ENCODE results near the gene DLGAP3. TPM values are rescaled to one million over a fixed set of nuclear protein-coding genes. Genes with fewer than 3 reads are reported as not detected.

The DLGAP3 gene
- total and polyA plus RNA-seq, 4 donors = 0.10 to 0.89 (median 0.22) TPM

- DNase-seq (peak; percentile 82 to 89 (median 85)), ATAC-seq (ENCODE audit: insufficient read depth, low FRiP score) (peak; percentile 99)
- WGBS, 2 donors = 29 to 33% methylated on average over 6 of the region's 6 CpGs
- Histone ChIP-seq H3K9me3 (ENCODE audit: control insufficient read depth in 4 of 4, insufficient read depth in 3 of 4, low read length in 3 of 4) (no peaks in the 10 kb centered on the region), H3K9ac (ENCODE audit: insufficient read depth in 1 of 2, low read length in 2 of 2) (no peak overlapping the region), H3K27ac (ENCODE audit: low read depth in 1 of 2, low read length in 1 of 2) (no peak overlapping the region), H3K36me3 (ENCODE audit: control insufficient read depth in 4 of 4, insufficient read depth in 4 of 4, low read length in 4 of 4) (peaks cover 8 to 18% (median 14%) of the 10 kb centered on the region in 4 donors), H3K4me3 (no peak overlapping the region), H3K27me3 (ENCODE audit: control insufficient read depth in 3 of 3, insufficient read depth in 3 of 3, low read length in 2 of 3) (no peaks in the 10 kb centered on the region), H3K4me1 (ENCODE audit: control insufficient read depth in 5 of 5, insufficient read depth in 5 of 5, low read length in 5 of 5) (peaks cover 0 to 16% (median 0%) of the 10 kb centered on the region in 5 donors)
- TF ChIP-seq, protein P1, sequence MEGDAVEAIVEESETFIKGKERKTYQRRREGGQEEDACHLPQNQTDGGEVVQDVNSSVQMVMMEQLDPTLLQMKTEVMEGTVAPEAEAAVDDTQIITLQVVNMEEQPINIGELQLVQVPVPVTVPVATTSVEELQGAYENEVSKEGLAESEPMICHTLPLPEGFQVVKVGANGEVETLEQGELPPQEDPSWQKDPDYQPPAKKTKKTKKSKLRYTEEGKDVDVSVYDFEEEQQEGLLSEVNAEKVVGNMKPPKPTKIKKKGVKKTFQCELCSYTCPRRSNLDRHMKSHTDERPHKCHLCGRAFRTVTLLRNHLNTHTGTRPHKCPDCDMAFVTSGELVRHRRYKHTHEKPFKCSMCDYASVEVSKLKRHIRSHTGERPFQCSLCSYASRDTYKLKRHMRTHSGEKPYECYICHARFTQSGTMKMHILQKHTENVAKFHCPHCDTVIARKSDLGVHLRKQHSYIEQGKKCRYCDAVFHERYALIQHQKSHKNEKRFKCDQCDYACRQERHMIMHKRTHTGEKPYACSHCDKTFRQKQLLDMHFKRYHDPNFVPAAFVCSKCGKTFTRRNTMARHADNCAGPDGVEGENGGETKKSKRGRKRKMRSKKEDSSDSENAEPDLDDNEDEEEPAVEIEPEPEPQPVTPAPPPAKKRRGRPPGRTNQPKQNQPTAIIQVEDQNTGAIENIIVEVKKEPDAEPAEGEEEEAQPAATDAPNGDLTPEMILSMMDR (IDR thresholded peaks at IDR 0.05; ENCODE audit: control extremely low read depth, extremely low read depth) = peak; percentile 94
Measured at GRCh38 chr1:34852677-34853217, 76.7 kb downstream of the DLGAP3 start.

- peak overlapping the region in 1 of 2 donors; percentile 13 for H3K27ac ChIP-seq (ENCODE audit: low read depth in 1 of 2, low read length in 1 of 2)
- peak in 2 of 3 donors; percentile 25 to 32 for DNase-seq
Measured at GRCh38 chr1:34851431-34852105, 77.9 kb downstream of the DLGAP3 start.

GRCh38 chr1:34850382-34850781 lies 79.1 kb downstream of the DLGAP3 start:
- TF ChIP-seq, protein P1 (IDR thresholded peaks at IDR 0.05; ENCODE audit: control extremely low read depth, extremely low read depth) = no peak
- no peak for ATAC-seq (ENCODE audit: insufficient read depth, low FRiP score)
- Histone ChIP-seq H3K36me3 (ENCODE audit: control insufficient read depth in 4 of 4, insufficient read depth in 4 of 4, low read length in 4 of 4) (peaks cover 8 to 17% (median 12%) of the 10 kb centered on the region in 4 donors), H3K27me3 (ENCODE audit: control insufficient read depth in 3 of 3, insufficient read depth in 3 of 3, low read length in 2 of 3) (no peaks in the 10 kb centered on the region), H3K4me3 (no peak overlapping the region), H3K27ac (ENCODE audit: low read depth in 1 of 2, low read length in 1 of 2) (no peak overlapping the region), H3K9me3 (ENCODE audit: control insufficient read depth in 4 of 4, insufficient read depth in 3 of 4, low read length in 3 of 4) (no peaks in the 10 kb centered on the region), H3K4me1 (ENCODE audit: control insufficient read depth in 5 of 5, insufficient read depth in 5 of 5, low read length in 5 of 5) (peaks cover 0 to 19% (median 3%) of the 10 kb centered on the region in 5 donors), H3K9ac (ENCODE audit: insufficient read depth in 1 of 2, low read length in 2 of 2) (no peak overlapping the region)
- WGBS, 2 donors = 76 to 81% methylated on average over 6 of the region's 6 CpGs
- no peak for DNase-seq

More at GRCh38 chr1:34851431-34852105, 77.9 kb downstream of the DLGAP3 start:
- Histone ChIP-seq H3K36me3 (ENCODE audit: control insufficient read depth in 4 of 4, insufficient read depth in 4 of 4, low read length in 4 of 4) (peaks cover 8 to 20% (median 14%) of the 10 kb centered on the region in 4 donors), H3K4me3 (no peak overlapping the region), H3K9me3 (ENCODE audit: control insufficient read depth in 4 of 4, insufficient read depth in 3 of 4, low read length in 3 of 4) (no peaks in the 10 kb centered on the region), H3K9ac (ENCODE audit: insufficient read depth in 1 of 2, low read length in 2 of 2) (no peak overlapping the region), H3K4me1 (ENCODE audit: control insufficient read depth in 5 of 5, insufficient read depth in 5 of 5, low read length in 5 of 5) (peaks cover 0 to 16% (median 3%) of the 10 kb centered on the region in 5 donors), H3K27me3 (ENCODE audit: control insufficient read depth in 3 of 3, insufficient read depth in 3 of 3, low read length in 2 of 3) (no peaks in the 10 kb centered on the region)
- ATAC-seq (ENCODE audit: insufficient read depth, low FRiP score) = no peak
- TF ChIP-seq, protein P1 (IDR thresholded peaks at IDR 0.05; ENCODE audit: control extremely low read depth, extremely low read depth) = no peak
- 69 to 83% methylated on average over 13 of the region's 13 CpGs for WGBS, 2 donors
